HL-60 (cell line): ENCODE results near the gene TPBG.

Experiments
- GABPA ChIP-seq: IDR thresholded peaks from 2 replicates; pipeline ENCODE4 v1.6.1; 2012; ENCODE audit warnings: low read depth
- POLR2AphosphoS5 ChIP-seq: IDR thresholded peaks from 2 replicates; pipeline ENCODE4 v1.6.1; 2012; ENCODE audit warnings: low read depth
- SPI1 ChIP-seq: IDR thresholded peaks from 2 replicates; pipeline ENCODE4 v1.6.1; 2012; ENCODE audit warnings: low read depth, mild to moderate bottlenecking, borderline replicate concordance
- TF ChIP-seq, protein P1 (sequence below): IDR thresholded peaks from one replicate; pipeline ENCODE4 v1.5.1; 2011; ENCODE audit warnings: low read length, control low read depth, inconsistent platforms; ENCODE audit not compliant: insufficient read depth
- TF ChIP-seq, protein P2 (sequence below): IDR thresholded peaks from 2 replicates; pipeline ENCODE4 v1.6.1; 2012; ENCODE audit warnings: low read depth; ENCODE audit not compliant: insufficient replicate concordance

DNA sequence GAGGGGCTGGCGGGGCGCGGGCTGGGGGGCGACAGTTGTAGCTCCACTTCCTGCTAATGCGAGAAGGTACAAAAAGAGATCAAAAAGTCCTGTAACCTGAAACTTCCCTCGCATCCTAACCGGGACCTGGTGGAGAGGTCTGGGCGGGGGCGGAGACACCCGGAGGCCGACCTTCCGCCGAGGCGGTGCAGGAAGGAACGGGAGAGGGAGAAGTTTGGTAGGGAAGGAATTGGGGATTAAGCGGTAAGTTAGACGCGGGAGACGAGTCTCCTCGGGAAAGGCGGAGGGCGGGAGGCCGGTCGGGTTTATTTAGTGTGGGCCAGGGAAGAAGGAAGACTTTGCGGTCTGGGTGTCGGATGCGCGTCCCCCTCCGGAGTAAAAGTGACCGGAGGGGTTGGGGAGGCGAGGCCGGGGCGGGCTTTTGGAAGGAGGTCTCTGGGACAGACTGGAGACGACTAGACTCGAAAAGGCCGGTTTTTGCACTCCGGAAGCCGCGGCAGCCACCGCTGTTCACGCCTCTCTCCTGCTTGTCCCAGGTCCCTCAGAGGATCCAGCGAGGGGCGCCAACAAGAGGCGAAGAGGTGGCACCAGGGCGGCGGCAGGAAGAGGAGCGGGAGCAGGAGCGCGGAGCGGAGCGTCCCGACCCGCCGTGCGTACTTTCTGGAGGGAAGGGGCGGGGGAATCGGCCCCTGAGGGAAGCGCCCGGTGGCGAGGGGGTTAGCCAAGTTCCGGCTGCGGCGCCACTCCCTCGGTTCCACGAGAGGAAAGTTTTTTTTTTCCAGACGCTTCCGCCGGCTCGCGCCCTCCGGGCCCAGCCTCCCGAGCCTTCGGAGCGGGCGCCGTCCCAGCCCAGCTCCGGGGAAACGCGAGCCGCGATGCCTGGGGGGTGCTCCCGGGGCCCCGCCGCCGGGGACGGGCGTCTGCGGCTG is 734 bp downstream of the TPBG start:
- no peak for TF ChIP-seq SPI1
- TF ChIP-seq POLR2AphosphoS5: no peak
- TF ChIP-seq, protein P1, sequence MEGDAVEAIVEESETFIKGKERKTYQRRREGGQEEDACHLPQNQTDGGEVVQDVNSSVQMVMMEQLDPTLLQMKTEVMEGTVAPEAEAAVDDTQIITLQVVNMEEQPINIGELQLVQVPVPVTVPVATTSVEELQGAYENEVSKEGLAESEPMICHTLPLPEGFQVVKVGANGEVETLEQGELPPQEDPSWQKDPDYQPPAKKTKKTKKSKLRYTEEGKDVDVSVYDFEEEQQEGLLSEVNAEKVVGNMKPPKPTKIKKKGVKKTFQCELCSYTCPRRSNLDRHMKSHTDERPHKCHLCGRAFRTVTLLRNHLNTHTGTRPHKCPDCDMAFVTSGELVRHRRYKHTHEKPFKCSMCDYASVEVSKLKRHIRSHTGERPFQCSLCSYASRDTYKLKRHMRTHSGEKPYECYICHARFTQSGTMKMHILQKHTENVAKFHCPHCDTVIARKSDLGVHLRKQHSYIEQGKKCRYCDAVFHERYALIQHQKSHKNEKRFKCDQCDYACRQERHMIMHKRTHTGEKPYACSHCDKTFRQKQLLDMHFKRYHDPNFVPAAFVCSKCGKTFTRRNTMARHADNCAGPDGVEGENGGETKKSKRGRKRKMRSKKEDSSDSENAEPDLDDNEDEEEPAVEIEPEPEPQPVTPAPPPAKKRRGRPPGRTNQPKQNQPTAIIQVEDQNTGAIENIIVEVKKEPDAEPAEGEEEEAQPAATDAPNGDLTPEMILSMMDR: no peak
- TF ChIP-seq, protein P2, sequence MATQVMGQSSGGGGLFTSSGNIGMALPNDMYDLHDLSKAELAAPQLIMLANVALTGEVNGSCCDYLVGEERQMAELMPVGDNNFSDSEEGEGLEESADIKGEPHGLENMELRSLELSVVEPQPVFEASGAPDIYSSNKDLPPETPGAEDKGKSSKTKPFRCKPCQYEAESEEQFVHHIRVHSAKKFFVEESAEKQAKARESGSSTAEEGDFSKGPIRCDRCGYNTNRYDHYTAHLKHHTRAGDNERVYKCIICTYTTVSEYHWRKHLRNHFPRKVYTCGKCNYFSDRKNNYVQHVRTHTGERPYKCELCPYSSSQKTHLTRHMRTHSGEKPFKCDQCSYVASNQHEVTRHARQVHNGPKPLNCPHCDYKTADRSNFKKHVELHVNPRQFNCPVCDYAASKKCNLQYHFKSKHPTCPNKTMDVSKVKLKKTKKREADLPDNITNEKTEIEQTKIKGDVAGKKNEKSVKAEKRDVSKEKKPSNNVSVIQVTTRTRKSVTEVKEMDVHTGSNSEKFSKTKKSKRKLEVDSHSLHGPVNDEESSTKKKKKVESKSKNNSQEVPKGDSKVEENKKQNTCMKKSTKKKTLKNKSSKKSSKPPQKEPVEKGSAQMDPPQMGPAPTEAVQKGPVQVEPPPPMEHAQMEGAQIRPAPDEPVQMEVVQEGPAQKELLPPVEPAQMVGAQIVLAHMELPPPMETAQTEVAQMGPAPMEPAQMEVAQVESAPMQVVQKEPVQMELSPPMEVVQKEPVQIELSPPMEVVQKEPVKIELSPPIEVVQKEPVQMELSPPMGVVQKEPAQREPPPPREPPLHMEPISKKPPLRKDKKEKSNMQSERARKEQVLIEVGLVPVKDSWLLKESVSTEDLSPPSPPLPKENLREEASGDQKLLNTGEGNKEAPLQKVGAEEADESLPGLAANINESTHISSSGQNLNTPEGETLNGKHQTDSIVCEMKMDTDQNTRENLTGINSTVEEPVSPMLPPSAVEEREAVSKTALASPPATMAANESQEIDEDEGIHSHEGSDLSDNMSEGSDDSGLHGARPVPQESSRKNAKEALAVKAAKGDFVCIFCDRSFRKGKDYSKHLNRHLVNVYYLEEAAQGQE: no peak
- no peak for TF ChIP-seq GABPA
